Lung (tissue), 12 donors: ENCODE measurements around the gene GRIK3. TPM values are rescaled to one million over a fixed set of nuclear protein-coding genes. Genes with fewer than 3 reads are reported as not detected.

Source experiments
- ATAC-seq: fragments of 200-7000 bp; cut with Tn5 transposase; one replicate; pipeline ENCODE4 v1.9.1; 2020; ENCODE audit warnings: moderate number of reproducible peaks; ENCODE audit not compliant: insufficient read depth, low FRiP score
- DNase-seq, 3 donors: peaks; one replicate each; pipeline ENCODE4 v3.0.0-alpha.2; 2013 to 2017
- H3K27ac ChIP-seq, 2 donors: one replicate each; pipeline ENCODE4 v1.5.1; 2013; ENCODE audit warnings: mild to moderate bottlenecking in 2 of 2, moderate library complexity in 2 of 2, control low read depth in 1 of 2, inconsistent platforms in 1 of 2, low read depth in 1 of 2, low read length in 1 of 2
- H3K27me3 ChIP-seq, 3 donors: one replicate each; pipeline ENCODE4 v1.5.1; 2013; ENCODE audit warnings: low read length in 2 of 3; ENCODE audit not compliant: control insufficient read depth in 3 of 3, insufficient read depth in 3 of 3
- H3K36me3 ChIP-seq, 4 donors: one replicate each; pipeline ENCODE4 v1.5.1; 2013; ENCODE audit warnings: low read length in 4 of 4, mild to moderate bottlenecking in 1 of 4, moderate library complexity in 1 of 4; ENCODE audit not compliant: control insufficient read depth in 4 of 4, insufficient read depth in 4 of 4
- H3K4me1 ChIP-seq, 5 donors: one replicate each; pipeline ENCODE4 v1.5.1; 2013; ENCODE audit warnings: low read length in 5 of 5, mild to moderate bottlenecking in 2 of 5, moderate library complexity in 1 of 5; ENCODE audit not compliant: control insufficient read depth in 5 of 5, insufficient read depth in 5 of 5
- H3K4me3 ChIP-seq: one replicate; pipeline ENCODE4 v1.5.1; 2013; ENCODE audit warnings: mild to moderate bottlenecking, control low read depth, moderate library complexity
- H3K9ac ChIP-seq, 2 donors: one replicate each; pipeline ENCODE4 v1.5.1; 2013; ENCODE audit warnings: low read length in 2 of 2, control low read depth in 1 of 2; ENCODE audit not compliant: insufficient read depth in 1 of 2
- H3K9me3 ChIP-seq, 4 donors: one replicate each; pipeline ENCODE4 v1.5.1; 2013; ENCODE audit warnings: low read length in 3 of 4, mild to moderate bottlenecking in 1 of 4, moderate library complexity in 1 of 4; ENCODE audit not compliant: control insufficient read depth in 4 of 4, insufficient read depth in 3 of 4
- WGBS, 2 donors: extraction: QIAGEN DNeasy Blood & Tissue Kit; methylation state at CpG; one replicate each; pipeline ENCODE4 v1.1.7; 2013; 5-methylcytosine and 5-hydroxymethylcytosine counted together
- polyA plus RNA-seq, 2 donors: library from polyadenylated mRNA; stranded (reverse); fragments of 200-250 nt; gene quantifications; one replicate each; pipeline ENCODE4 v1.2.1, GENCODE V29; 2013
- total RNA-seq, 2 donors: library from RNA; depleted of rRNA in 1 of 2; stranded (reverse); fragments of >200 nt in 1 of 2; gene quantifications; one replicate each; pipeline ENCODE4 v1.2.1, GENCODE V29; 2014 to 2021
- TF ChIP-seq, protein P1 (sequence below): IDR thresholded peaks from 2 replicates; pipeline ENCODE4 v1.5.1; 2012; ENCODE audit warnings: mild to moderate bottlenecking; ENCODE audit errors: control extremely low read depth, extremely low read depth
- donor health status: control.
- donor health status: control.
- donor health status: Bipolar disorder and iron deficiency.
- donor health status: healthy.
- donor health status: DM: yes; HTN: yes; CAD: no.

Gene GRIK3
- total and polyA plus RNA-seq, 4 donors = 0.01 to 0.40 (median 0.07) TPM

DNA sequence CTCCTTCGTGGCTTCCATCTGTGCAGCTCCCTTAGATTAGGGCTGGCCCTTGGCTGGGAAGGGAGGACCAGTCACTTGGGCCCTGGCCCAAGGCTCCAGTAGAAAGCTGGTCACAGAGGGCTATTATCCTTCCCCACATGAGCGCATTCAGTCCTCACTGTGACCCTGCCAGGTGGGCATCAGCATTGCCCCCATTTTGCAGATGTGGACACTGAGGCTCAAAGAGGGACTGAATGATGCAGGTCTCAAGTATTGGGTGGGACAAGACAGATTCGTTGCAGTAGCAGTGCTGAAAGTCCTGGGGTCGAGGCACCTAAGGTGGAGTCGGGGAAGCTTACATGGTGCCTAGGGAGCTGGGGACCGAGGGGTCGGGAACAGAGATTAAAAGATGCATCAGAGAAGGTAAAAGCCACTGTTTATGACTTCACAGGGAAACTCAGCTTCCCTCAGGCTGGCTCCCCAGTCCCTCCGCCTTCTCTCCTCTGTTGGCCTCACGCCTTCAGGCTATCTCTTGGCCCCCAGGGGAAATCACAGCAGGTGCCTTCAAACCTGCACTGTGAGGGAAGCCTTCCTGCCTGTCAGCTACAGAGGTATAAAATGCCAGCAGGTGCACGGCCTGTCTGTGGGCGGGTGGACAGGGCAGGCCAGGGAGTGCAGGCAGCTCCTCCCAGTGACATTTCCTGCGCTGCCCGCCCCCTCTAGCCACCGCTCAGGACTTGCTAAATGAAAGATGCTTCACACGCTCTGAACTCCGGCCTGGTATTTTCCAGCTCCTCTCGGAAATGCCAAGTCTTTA, 178.4 kb downstream of the GRIK3 start:
- 52 to 56% methylated on average over 17 of the region's 17 CpGs for WGBS, 2 donors
- no peaks in the 10 kb centered on the region for H3K4me1 ChIP-seq
- H3K4me3 ChIP-seq = no peak overlapping the region
- TF ChIP-seq, protein P1, sequence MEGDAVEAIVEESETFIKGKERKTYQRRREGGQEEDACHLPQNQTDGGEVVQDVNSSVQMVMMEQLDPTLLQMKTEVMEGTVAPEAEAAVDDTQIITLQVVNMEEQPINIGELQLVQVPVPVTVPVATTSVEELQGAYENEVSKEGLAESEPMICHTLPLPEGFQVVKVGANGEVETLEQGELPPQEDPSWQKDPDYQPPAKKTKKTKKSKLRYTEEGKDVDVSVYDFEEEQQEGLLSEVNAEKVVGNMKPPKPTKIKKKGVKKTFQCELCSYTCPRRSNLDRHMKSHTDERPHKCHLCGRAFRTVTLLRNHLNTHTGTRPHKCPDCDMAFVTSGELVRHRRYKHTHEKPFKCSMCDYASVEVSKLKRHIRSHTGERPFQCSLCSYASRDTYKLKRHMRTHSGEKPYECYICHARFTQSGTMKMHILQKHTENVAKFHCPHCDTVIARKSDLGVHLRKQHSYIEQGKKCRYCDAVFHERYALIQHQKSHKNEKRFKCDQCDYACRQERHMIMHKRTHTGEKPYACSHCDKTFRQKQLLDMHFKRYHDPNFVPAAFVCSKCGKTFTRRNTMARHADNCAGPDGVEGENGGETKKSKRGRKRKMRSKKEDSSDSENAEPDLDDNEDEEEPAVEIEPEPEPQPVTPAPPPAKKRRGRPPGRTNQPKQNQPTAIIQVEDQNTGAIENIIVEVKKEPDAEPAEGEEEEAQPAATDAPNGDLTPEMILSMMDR = no peak
- DNase-seq = no peak
- no peaks in the 10 kb centered on the region for H3K9me3 ChIP-seq
- peaks cover 1 to 23% (median 4%) of the 10 kb centered on the region in 3 donors for H3K27me3 ChIP-seq
- no peaks in the 10 kb centered on the region for H3K36me3 ChIP-seq
- H3K27ac ChIP-seq = no peak overlapping the region
- ATAC-seq = no peak
- H3K9ac ChIP-seq = no peak overlapping the region

DNA sequence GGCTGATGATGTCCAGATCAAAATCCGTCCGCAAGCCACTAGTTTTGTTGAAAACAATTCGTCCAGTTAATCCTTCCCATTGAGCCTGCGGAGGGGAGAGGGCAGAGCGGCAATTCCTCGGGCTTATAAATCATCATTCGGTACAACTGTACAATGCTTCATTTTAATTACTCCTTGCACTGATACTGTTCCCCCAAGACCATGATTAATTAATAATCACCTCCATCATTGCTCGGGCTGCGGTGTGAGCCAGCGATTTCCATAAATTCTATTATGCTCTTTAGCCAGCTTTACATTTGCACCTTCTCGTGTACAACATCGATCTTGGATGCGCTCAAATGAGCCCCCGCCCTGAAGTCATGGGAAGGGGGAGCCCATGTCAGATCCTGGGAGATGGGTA, 180.7 kb downstream of the GRIK3 start:
- Histone ChIP-seq H3K27me3 (peaks cover 4 to 32% (median 7%) of the 10 kb centered on the region in 3 donors), H3K36me3 (no peaks in the 10 kb centered on the region), H3K4me1 (no peaks in the 10 kb centered on the region), H3K27ac (no peak overlapping the region), H3K4me3 (no peak overlapping the region), H3K9ac (no peak overlapping the region), H3K9me3 (no peaks in the 10 kb centered on the region)
- ATAC-seq (no peak), DNase-seq (no peak)
- 91 to 94% methylated on average over 14 of the region's 14 CpGs for WGBS, 2 donors
- TF ChIP-seq, protein P1 = no peak

DNA sequence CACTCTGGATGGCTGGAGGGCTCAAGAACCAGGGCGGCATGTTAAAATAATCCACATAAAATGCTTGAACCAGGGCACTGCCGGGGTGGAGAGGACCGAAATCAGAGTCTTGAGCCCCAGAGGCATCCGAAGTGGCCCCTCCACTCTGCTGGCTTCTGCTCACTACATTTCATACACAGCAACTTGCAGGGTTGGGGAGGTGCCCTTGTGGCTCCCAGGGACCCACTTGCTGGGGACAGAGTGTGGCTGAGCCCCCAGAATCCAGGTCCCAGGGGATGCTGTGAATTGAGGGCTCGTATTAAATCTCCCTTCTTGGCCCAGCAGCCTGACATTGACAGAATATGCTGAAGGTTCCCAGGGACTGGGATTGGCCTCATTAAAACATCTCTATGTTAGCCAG, 181.7 kb downstream of the GRIK3 start:
- H3K4me3 ChIP-seq = no peak overlapping the region
- DNase-seq (no peak), ATAC-seq (no peak)
- TF ChIP-seq, protein P1 = no peak
- H3K4me1 ChIP-seq = no peaks in the 10 kb centered on the region
- WGBS, 2 donors = 83 to 96% methylated on average over 5 of the region's 5 CpGs
- no peak overlapping the region for H3K27ac ChIP-seq
- no peak overlapping the region for H3K9ac ChIP-seq
- H3K36me3 ChIP-seq = no peaks in the 10 kb centered on the region
- no peaks in the 10 kb centered on the region for H3K9me3 ChIP-seq
- H3K27me3 ChIP-seq = peaks cover 4 to 32% (median 7%) of the 10 kb centered on the region in 3 donors
